SK-N-SH (cell line): ENCODE measurements around the gene OXSR1. TPM values are rescaled to one million over a fixed set of nuclear protein-coding genes. Genes with fewer than 3 reads are reported as not detected.

Experiments
- CTCF ChIA-PET: fragments of 300-600, 350-600 bp; formaldehyde crosslinking; extraction: SDS; loops from one replicate; lab custom pipeline; 2021; lab: Yijun Ruan, JAX
- POLR2A ChIA-PET: fragments of 350-600 bp; sonication (Branson Sonifier 250); formaldehyde crosslinking; extraction: SDS; loops from one replicate; lab custom pipeline; 2020; ENCODE audit warnings: antibody characterized with exemption, inconsistent platforms; lab: Yijun Ruan, JAX
- DNase-seq: peaks from one replicate; pipeline ENCODE4 v3.0.0; 2012
- H2AFZ ChIP-seq: fragments of 200-600 bp; sonication (generic); 2 replicates; pipeline ENCODE4 v1.8.1; 2016; ENCODE audit warnings: antibody characterized with exemption, mild to moderate bottlenecking, low read depth
- H3F3A ChIP-seq: fragments of 200-600 bp; sonication (generic); replicated peaks from 2 replicates; pipeline ENCODE3; 2016; ENCODE audit warnings: antibody characterized with exemption, mild to moderate bottlenecking; ENCODE audit not compliant: insufficient read depth
- H3K27ac ChIP-seq, 2 experiments: fragments of 200-500 bp in 1 of 2; fragments of 200-600 bp in 1 of 2; sonication (Bioruptor generic) in 1 of 2; sonication (generic), shearing (Covaris generic) in 1 of 2; 2 replicates each; pipeline versions ENCODE4 v1.5.1 to v1.6.1; 2014 to 2016; ENCODE audit warnings: low read depth in 2 of 2, inconsistent platforms in 1 of 2, low read length in 1 of 2, mild to moderate bottlenecking in 1 of 2, mixed read lengths in 1 of 2
- H3K27me3 ChIP-seq: fragments of 200-600 bp; sonication (generic), shearing (Covaris generic); 2 replicates; pipeline ENCODE4 v1.6.1; 2016; ENCODE audit warnings: mixed run types; ENCODE audit not compliant: insufficient read depth
- H3K36me3 ChIP-seq, 2 experiments: fragments of 200-500 bp in 1 of 2; fragments of 200-600 bp in 1 of 2; sonication (Bioruptor generic) in 1 of 2; sonication (generic) in 1 of 2; replicated peaks in 1 of 2; 2 replicates each; pipeline versions ENCODE3 to v1.5.1; 2014 to 2016; ENCODE audit warnings: low read length in 1 of 2, mild to moderate bottlenecking in 1 of 2; ENCODE audit not compliant: insufficient read depth in 2 of 2, control insufficient read depth in 1 of 2
- H3K4me1 ChIP-seq, 2 experiments: fragments of 200-500 bp in 1 of 2; fragments of 200-600 bp in 1 of 2; sonication (Bioruptor generic) in 1 of 2; sonication (generic), shearing (Covaris generic) in 1 of 2; 2 replicates each; pipeline versions ENCODE4 v1.5.1 to v1.6.1; 2014 to 2016; ENCODE audit warnings: low read depth in 1 of 2, low read length in 1 of 2, mixed run types in 1 of 2; ENCODE audit not compliant: insufficient read depth in 2 of 2, control insufficient read depth in 1 of 2
- H3K4me2 ChIP-seq: fragments of 200-600 bp; sonication (generic), shearing (Covaris generic); 2 replicates; pipeline ENCODE4 v1.6.1; 2017; ENCODE audit warnings: mixed run types
- H3K4me3 ChIP-seq, 2 experiments: fragments of 200-500 bp in 1 of 2; fragments of 200-600 bp in 1 of 2; sonication (Bioruptor generic) in 1 of 2; sonication (generic), shearing (Covaris generic) in 1 of 2; 2 replicates each; pipeline versions ENCODE4 v1.5.1 to v1.8.1; 2014 to 2016; ENCODE audit warnings: low read depth in 2 of 2, inconsistent platforms in 1 of 2, low read length in 1 of 2, mild to moderate bottlenecking in 1 of 2, mixed read lengths in 1 of 2, moderate library complexity in 1 of 2
- H3K79me2 ChIP-seq: fragments of 200-600 bp; sonication (generic); 2 replicates; pipeline ENCODE4 v1.8.1; 2017; ENCODE audit warnings: mild to moderate bottlenecking; ENCODE audit not compliant: insufficient read depth
- H3K9ac ChIP-seq: fragments of 200-600 bp; sonication (generic); 2 replicates; pipeline ENCODE4 v1.6.1; 2017; ENCODE audit warnings: mixed run types
- H3K9me2 ChIP-seq: fragments of 200-600 bp; sonication (generic); 2 replicates; pipeline ENCODE4 v1.6.1; 2017; ENCODE audit warnings: mixed run types
- H3K9me3 ChIP-seq: fragments of 200-600 bp; sonication (generic); 2 replicates; pipeline ENCODE4 v1.6.1; 2017; ENCODE audit warnings: mixed run types, mild to moderate bottlenecking, moderate library complexity
- H4K20me1 ChIP-seq: fragments of 200-600 bp; sonication (generic); 2 replicates; pipeline ENCODE4 v1.6.1; 2017; ENCODE audit warnings: mild to moderate bottlenecking, mixed run types; ENCODE audit not compliant: insufficient read depth
- ELF1 ChIP-seq: IDR thresholded peaks from 2 replicates; pipeline ENCODE4 v1.4.0; 2012
- FOSL2 ChIP-seq: IDR thresholded peaks from 2 replicates; pipeline ENCODE4 v1.4.0; 2012; ENCODE audit warnings: low read depth, mild to moderate bottlenecking, moderate library complexity, borderline replicate concordance
- FOXJ3 ChIP-seq: sonication (generic); formaldehyde crosslinking; IDR thresholded peaks from 2 replicates; pipeline ENCODE4 v1.5.1; 2020; ENCODE audit warnings: mild to moderate bottlenecking, missing genetic modification reagents
- GATA2 ChIP-seq: sonication (generic); formaldehyde crosslinking; IDR thresholded peaks from 2 replicates; pipeline ENCODE4 v1.5.0; 2020; ENCODE audit warnings: mild to moderate bottlenecking, missing genetic modification reagents
- JUND ChIP-seq: IDR thresholded peaks from 2 replicates; pipeline ENCODE4 v1.4.0; 2012
- MEF2A ChIP-seq: IDR thresholded peaks from 2 replicates; pipeline ENCODE4 v1.4.0; 2012; ENCODE audit warnings: low read depth, borderline replicate concordance
- MXI1 ChIP-seq: IDR thresholded peaks from 2 replicates; pipeline ENCODE4 v1.6.1; 2012; ENCODE audit warnings: mild to moderate bottlenecking, low read depth, low read length, improper control_type of control experiment
- NFIC ChIP-seq: IDR thresholded peaks from 2 replicates; pipeline ENCODE4 v1.4.0; 2012; ENCODE audit warnings: borderline replicate concordance
- NRF1 ChIP-seq: IDR thresholded peaks from 2 replicates; pipeline ENCODE4 v1.6.1; 2012; ENCODE audit warnings: low read depth, mild to moderate bottlenecking, low read length
- RAD21 ChIP-seq: IDR thresholded peaks from 2 replicates; pipeline ENCODE4 v1.6.1; 2012; ENCODE audit warnings: mild to moderate bottlenecking, low read length
- RCOR1 ChIP-seq: fragments of 150-350 bp; IDR thresholded peaks from 2 replicates; pipeline ENCODE4 v1.6.1; 2017; ENCODE audit warnings: antibody characterized with exemption, low read length
- RXRA ChIP-seq: IDR thresholded peaks from 2 replicates; pipeline ENCODE4 v1.4.0; 2012; ENCODE audit warnings: low read depth, mild to moderate bottlenecking, borderline replicate concordance
- SIN3A ChIP-seq: IDR thresholded peaks from 2 replicates; pipeline ENCODE4 v1.6.1; 2012; ENCODE audit warnings: low read depth, mild to moderate bottlenecking, low read length, moderate library complexity, borderline replicate concordance
- TAF1 ChIP-seq: IDR thresholded peaks from 2 replicates; pipeline ENCODE4 v1.6.1; 2012; ENCODE audit warnings: low read depth, mild to moderate bottlenecking, low read length, moderate library complexity, borderline replicate concordance
- TEAD4 ChIP-seq: IDR thresholded peaks from 2 replicates; pipeline ENCODE4 v1.4.0; 2012; ENCODE audit warnings: mild to moderate bottlenecking, borderline replicate concordance; ENCODE audit not compliant: insufficient read depth
- WGBS: methylation state at CpG from one replicate; pipeline ENCODE4 v1.1.6; 2017; ENCODE audit warnings: low lambda C conversion rate; 5-methylcytosine and 5-hydroxymethylcytosine counted together
- polyA plus RNA-seq, 3 experiments: library from polyadenylated mRNA; depleted of rRNA; stranded (reverse); fragments of >200 nt; gene quantifications; 2 replicates each; pipeline ENCODE4 v1.2.3, GENCODE V29; 2012
- TF ChIP-seq, protein P1 (sequence below): IDR thresholded peaks from 2 replicates; pipeline ENCODE4 v1.4.0; 2012; ENCODE audit warnings: low read depth, borderline replicate concordance
- TF ChIP-seq, protein P2 (sequence below): fragments of 200-600 bp; sonication (generic); IDR thresholded peaks from 2 replicates; pipeline ENCODE4 v1.6.1; 2017; ENCODE audit warnings: antibody characterized with exemption, mild to moderate bottlenecking, moderate library complexity
- TF ChIP-seq, protein P3 (sequence below): IDR thresholded peaks from 2 replicates; pipeline ENCODE4 v1.4.0; 2012; ENCODE audit warnings: low read depth, borderline replicate concordance

OXSR1 gene
- polyA plus RNA-seq, 1 of the 3 experiments (the other 2 are of a cell fraction) = 22.3 TPM

DNA sequence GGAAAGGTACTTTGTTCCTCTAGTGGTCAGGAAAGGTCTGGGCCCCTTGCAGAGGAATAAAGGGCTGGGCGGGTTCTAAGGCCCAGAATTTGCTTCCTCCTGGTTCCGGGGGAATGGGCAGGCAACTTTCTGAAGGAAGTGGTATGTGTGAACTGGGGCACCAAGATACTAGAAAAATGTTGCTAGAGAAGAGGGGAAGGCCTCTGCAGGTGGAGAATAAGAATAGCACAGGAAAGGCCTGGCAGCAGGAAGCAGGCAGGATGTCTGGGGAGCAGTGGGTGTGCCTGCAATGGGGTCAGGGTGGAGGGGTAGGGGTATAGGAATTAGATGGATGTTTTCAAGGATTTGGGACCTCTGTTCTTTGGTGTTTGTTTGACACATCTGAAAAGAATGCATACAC is 102.3 kb downstream of the OXSR1 start:
- no peak for DNase-seq
- no peak overlapping the region for H3K4me3 ChIP-seq
- TF ChIP-seq JUND (no peak), ELF1 (no peak), NFIC (no peak), RAD21 (no peak), GATA2 (CRISPR knock-in tag) (no peak), MXI1 (no peak), FOSL2 (no peak), NRF1 (no peak), RXRA (no peak)
- TF ChIP-seq, protein P1, sequence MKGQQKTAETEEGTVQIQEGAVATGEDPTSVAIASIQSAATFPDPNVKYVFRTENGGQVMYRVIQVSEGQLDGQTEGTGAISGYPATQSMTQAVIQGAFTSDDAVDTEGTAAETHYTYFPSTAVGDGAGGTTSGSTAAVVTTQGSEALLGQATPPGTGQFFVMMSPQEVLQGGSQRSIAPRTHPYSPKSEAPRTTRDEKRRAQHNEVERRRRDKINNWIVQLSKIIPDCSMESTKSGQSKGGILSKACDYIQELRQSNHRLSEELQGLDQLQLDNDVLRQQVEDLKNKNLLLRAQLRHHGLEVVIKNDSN = no peak
- no peak overlapping the region for H3K9ac ChIP-seq
- ChIA-PET POLR2A (no interaction called here), CTCF (no interaction called here)
- H3K9me2 ChIP-seq = no peaks in the 10 kb centered on the region
- H3K27me3 ChIP-seq = no peaks in the 10 kb centered on the region
- no peaks in the 10 kb centered on the region for H3K79me2 ChIP-seq
- H4K20me1 ChIP-seq = no peaks in the 10 kb centered on the region
- no peaks in the 10 kb centered on the region for H3F3A ChIP-seq
- no peak overlapping the region for H2AFZ ChIP-seq
- H3K36me3 ChIP-seq = no peaks in the 10 kb centered on the region
- H3K27ac ChIP-seq = no peak overlapping the region
- no peak overlapping the region for H3K4me2 ChIP-seq
- H3K4me1 ChIP-seq = peaks cover 0 to 27% of the 10 kb centered on the region in 2 experiments; a peak in 1 of 4 replicates
- H3K9me3 ChIP-seq = no peaks in the 10 kb centered on the region
- 94% methylated on average over 2 of the region's 2 CpGs for WGBS

DNA sequence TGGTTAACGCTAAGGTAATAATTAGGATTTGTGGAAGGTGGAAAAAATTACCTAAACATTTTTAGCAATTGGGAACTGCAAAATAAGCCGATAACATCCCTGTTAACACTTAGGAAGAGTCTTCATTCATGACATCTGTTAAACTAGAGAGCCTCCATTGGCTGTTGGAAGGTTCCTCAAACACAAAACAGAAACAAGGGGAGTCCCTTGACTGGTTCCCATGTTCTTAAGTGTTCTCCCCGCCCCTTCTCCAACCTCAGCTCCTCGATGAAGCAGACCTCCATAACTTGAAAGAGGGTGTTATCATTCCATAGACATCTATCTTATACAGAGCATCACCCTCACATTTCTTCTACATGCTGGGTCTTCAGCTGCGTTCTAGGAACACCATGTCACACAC is 102.8 kb downstream of the OXSR1 start:
- H3K79me2 ChIP-seq = no peaks in the 10 kb centered on the region
- 83% methylated on average over 5 of the region's 5 CpGs for WGBS
- no peak for DNase-seq
- TF ChIP-seq TEAD4 = no peak
- no peak for TF ChIP-seq RXRA
- TF ChIP-seq, protein P2, sequence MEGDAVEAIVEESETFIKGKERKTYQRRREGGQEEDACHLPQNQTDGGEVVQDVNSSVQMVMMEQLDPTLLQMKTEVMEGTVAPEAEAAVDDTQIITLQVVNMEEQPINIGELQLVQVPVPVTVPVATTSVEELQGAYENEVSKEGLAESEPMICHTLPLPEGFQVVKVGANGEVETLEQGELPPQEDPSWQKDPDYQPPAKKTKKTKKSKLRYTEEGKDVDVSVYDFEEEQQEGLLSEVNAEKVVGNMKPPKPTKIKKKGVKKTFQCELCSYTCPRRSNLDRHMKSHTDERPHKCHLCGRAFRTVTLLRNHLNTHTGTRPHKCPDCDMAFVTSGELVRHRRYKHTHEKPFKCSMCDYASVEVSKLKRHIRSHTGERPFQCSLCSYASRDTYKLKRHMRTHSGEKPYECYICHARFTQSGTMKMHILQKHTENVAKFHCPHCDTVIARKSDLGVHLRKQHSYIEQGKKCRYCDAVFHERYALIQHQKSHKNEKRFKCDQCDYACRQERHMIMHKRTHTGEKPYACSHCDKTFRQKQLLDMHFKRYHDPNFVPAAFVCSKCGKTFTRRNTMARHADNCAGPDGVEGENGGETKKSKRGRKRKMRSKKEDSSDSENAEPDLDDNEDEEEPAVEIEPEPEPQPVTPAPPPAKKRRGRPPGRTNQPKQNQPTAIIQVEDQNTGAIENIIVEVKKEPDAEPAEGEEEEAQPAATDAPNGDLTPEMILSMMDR = no peak
- TF ChIP-seq, protein P3, sequence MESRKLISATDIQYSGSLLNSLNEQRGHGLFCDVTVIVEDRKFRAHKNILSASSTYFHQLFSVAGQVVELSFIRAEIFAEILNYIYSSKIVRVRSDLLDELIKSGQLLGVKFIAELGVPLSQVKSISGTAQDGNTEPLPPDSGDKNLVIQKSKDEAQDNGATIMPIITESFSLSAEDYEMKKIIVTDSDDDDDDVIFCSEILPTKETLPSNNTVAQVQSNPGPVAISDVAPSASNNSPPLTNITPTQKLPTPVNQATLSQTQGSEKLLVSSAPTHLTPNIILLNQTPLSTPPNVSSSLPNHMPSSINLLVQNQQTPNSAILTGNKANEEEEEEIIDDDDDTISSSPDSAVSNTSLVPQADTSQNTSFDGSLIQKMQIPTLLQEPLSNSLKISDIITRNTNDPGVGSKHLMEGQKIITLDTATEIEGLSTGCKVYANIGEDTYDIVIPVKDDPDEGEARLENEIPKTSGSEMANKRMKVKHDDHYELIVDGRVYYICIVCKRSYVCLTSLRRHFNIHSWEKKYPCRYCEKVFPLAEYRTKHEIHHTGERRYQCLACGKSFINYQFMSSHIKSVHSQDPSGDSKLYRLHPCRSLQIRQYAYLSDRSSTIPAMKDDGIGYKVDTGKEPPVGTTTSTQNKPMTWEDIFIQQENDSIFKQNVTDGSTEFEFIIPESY = no peak
- no peak for TF ChIP-seq RCOR1
- TF ChIP-seq TAF1 = no peak
- no peak for TF ChIP-seq MXI1
- no peak for TF ChIP-seq GATA2 (CRISPR knock-in tag)
- no peak for TF ChIP-seq MEF2A
- TF ChIP-seq SIN3A = no peak
- no peak for TF ChIP-seq FOXJ3 (CRISPR knock-in tag)
- peaks cover 0 to 27% of the 10 kb centered on the region in 2 experiments; a peak in 1 of 4 replicates for H3K4me1 ChIP-seq
- CTCF ChIA-PET = no interaction called here
- H3K4me3 ChIP-seq = no peak overlapping the region
- no peaks in the 10 kb centered on the region for H3K9me2 ChIP-seq
- no peak overlapping the region for H3K9ac ChIP-seq
- H2AFZ ChIP-seq = no peak overlapping the region
- H3K27ac ChIP-seq = no peak overlapping the region
- H3K4me2 ChIP-seq = no peak overlapping the region
- no peaks in the 10 kb centered on the region for H3K9me3 ChIP-seq
- H3K36me3 ChIP-seq = no peaks in the 10 kb centered on the region
- no peaks in the 10 kb centered on the region for H3K27me3 ChIP-seq
- no peaks in the 10 kb centered on the region for H3F3A ChIP-seq
- no peaks in the 10 kb centered on the region for H4K20me1 ChIP-seq
- POLR2A ChIA-PET = no interaction called here
